GM19395 (cell line): ENCODE measurements around the gene DNAJC13.

ENCODE experiments used
- ATAC-seq: cut with Tn5 transposase; IDR thresholded peaks from one replicate; pipeline ENCODE4 v1.9.1; 2021; ENCODE audit warnings: mild to moderate bottlenecking, moderate library complexity; ENCODE audit not compliant: unreplicated experiment

Gene DNAJC13

DNA sequence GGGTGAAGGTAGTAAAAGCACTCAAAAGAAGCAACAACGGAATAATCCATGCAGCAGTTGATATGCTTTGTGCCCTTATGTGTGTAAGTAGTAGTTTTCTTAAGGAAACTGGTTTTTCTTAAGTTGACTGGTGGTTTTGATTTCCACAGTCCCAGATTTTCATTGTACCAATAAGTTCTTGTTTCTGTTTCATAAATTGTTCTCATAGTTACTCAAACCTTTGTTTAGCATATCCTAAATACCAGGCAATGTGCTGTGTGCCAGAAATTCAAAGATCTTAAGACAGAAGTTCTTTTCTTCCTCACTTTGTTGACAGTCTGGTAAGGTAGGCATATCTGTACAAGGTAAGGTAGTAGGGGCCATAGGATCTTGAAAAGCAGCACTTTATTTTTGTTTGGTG, 40.0 kb downstream of the DNAJC13 start:
- no peak for ATAC-seq

DNA sequence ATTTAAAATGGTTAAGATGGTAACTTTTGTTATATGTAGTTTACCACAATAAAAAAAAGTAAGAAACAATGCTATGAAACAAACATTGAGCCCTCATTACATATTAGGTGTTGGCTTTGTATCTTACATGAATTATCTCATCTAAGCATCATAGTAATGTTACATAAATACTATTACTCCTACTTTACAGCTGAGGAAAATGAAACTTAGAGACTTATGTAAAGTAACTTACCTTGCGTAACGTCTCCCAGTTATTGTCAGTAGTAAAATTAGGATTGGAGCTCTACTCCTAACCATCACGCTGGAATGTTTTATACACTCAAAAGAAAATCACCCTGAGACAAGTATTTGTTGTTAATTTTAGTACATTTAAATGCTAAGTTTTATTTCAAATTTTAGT, 42.2 kb downstream of the DNAJC13 start:
- ATAC-seq: no peak

DNA sequence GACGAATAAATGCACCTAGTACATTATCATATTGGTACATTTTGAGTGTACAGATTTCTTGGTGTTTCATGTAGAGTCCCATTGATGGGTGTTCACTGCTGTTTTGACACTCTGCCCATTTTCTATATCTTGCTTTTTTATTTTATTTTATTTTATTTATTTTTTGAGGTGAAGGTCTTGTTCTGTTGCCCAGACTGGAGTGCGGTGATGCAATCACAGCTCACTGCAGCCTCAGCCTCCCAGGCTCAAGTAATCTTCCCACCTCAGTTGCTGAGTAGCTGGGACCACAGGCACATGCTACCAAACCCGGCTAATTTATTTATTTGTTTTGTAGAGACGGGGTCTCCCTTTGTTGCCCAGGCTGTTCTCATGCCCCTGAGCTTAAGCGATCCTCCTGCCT, 44.2 kb downstream of the DNAJC13 start:
- no peak for ATAC-seq

GRCh38 chr3:132464066-132464465, 46.8 kb downstream of the DNAJC13 start:
- ATAC-seq: no peak

DNA sequence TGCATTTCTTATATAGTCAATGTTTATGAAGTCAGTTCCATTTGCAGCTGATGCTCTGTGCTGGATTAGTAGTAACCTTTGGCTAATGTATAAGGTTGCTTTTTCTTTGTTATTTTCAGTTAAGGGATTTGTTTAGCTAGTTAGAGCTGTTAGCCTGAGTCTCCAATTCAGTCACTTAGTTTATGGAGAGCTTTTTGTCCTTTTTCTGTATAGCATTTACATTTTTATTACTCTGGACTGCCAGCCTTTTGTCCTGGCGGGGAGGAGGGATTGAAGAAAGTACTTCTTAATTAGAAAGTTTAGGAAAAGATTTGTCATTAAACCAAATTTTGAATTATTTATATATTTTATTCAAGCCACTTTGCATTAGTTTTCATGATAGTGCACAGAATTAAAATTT, 52.0 kb downstream of the DNAJC13 start:
- no peak for ATAC-seq

- ATAC-seq: no peak
Measured at GRCh38 chr3:132486099-132486498, 68.8 kb downstream of the DNAJC13 start.

DNA sequence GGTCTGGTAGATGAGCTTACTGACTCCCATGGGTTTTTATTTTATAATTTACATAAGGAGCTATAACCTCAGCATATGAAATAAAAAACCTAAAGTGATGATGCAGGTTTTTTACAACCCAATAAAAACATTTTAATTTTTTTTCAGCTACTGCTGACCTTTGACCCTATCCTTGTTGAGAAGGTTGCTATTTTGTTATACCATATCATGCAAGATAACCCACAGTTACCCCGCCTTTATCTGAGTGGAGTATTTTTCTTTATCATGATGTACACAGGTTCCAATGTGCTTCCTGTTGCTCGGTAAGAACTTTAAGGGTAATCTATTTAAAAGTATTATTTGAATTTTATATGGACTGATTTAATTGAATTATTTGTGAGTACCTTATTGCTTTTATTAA, 70.8 kb downstream of the DNAJC13 start:
- ATAC-seq: no peak

- ATAC-seq: no peak
Measured at GRCh38 chr3:132499071-132499470, 81.8 kb downstream of the DNAJC13 start.

- ATAC-seq: no peak
Measured at GRCh38 chr3:132503559-132503958, 86.3 kb downstream of the DNAJC13 start.

DNA sequence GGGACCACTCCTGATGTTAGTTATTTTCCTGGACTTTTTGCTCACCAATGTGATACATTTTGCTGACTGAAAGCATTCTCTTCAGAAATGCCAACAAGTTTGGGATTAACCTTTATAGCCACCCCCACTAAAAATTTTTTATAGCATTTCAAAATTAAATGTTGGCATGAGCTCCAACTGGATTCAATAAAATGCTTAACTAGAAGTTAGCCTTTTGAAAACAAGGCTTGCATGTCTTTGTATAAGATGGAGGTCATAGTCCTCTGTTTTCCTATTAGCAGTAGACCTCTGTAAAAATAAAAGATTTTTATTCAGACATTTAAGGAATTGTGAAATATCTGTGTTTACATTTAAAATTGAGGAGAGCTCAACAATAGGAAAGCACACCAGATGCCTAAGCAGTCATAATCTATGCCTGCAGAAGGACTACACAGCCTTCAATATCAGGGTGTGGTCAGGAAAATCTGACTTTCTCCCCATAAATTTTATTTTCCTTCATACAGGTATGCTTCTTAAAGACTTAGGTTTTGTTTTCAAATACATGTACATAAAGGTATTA, 87.2 kb downstream of the DNAJC13 start:
- no peak for ATAC-seq

DNA sequence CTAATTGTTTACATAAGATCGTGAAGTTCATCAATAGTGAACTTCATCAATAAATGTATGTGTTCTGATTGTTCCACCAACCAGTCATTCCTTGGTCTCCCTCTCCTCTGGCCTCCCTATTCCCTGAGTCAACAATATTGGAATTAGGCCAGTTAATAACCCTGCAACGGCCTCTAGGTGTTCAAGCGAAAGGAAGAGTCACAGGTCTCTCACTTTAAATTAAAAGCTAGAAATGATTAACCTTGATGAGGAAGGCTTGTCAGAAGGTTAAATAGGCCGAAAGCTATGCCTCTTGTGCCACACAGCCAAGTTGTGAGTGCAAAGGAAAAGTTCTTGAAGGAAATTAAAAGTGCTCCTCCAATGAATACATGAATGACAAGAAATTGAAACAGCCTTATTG, 90.4 kb downstream of the DNAJC13 start:
- ATAC-seq: no peak

GRCh38 chr3:132509096-132509495, 91.8 kb downstream of the DNAJC13 start:
- ATAC-seq: no peak

DNA sequence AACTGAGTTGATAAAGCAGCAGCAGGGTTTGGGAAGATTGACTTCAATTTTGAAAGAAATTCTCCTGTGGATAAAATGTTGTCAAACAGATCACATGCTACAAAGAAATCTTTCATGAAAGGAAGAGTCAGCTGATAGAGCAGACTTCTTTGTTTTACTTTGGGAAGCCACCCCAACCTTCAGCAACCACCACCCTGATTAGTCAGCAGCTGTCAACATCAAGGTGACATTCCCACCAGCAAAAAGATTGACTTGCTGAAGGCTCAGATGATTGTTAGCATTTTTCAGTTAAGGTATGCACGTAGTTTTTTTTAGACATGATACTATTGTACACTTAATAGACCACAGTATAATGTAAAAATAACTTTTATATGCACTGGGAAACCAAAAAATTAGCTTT, 92.2 kb downstream of the DNAJC13 start:
- ATAC-seq: no peak

GRCh38 chr3:132513057-132513456, 95.8 kb downstream of the DNAJC13 start:
- no peak for ATAC-seq

- ATAC-seq: no peak
Measured at GRCh38 chr3:132517311-132517710, 100.0 kb downstream of the DNAJC13 start.

DNA sequence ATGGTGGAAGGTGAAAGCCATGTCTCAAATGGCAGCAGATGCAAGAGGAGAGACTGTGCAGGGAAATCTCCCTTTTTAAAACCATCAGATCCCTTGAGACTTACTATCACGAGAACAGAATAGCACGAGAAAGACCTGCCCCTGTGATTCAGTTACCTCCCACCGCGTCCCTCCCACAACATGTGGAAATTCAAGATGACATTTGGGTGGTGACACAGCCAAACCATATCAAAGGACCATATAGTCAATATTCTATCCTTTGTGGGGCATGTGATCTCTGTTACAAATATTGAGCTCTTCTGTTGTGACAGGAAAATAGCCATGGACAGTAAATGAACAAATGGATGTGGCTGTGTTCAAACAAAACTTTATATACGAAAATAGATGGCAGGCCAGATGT, 102.6 kb downstream of the DNAJC13 start:
- ATAC-seq: no peak

DNA sequence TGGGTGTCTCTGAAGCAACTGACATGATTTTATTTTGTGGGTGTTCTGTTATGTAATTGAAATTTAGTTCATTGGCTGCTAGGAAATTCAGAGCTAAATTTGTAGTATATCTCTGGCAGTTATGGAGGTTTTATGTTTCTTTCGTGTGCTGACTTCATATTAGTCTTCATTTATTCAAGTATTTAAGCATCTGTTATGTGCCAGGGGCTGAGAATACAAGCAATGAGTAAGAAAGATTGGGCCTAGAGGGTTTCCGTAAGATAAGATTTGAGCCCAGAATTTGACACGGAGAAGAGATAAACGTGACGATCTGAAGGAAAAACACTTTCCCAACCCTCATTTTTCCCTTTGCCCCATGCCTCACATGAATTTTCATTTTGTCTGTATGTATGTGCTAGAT, 104.6 kb downstream of the DNAJC13 start:
- no peak for ATAC-seq

DNA sequence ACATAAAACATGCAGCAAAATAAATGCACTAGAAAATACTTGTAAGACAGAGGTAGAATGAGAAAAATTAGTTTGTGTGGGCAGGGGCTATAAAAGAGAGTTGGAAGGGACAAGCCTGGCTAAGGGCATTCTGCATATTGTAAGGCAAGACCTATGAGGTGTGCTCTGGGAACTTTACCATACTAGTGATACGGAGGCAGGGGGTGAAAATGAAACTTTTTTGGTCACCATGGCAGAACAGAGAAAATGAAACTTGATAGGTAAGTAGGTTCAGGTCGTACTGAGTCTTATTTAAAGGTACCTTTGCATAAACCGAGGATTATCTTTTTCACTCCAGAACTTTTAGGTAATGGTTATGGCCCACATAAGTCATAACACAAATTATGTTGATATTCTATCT, 105.1 kb downstream of the DNAJC13 start:
- peak; percentile 91 for ATAC-seq

- no peak for ATAC-seq
Measured at GRCh38 chr3:132530624-132531023, 113.3 kb downstream of the DNAJC13 start.

GRCh38 chr3:132535575-132536441, 118.5 kb downstream of the DNAJC13 start:
- ATAC-seq: peak; percentile 63

DNA sequence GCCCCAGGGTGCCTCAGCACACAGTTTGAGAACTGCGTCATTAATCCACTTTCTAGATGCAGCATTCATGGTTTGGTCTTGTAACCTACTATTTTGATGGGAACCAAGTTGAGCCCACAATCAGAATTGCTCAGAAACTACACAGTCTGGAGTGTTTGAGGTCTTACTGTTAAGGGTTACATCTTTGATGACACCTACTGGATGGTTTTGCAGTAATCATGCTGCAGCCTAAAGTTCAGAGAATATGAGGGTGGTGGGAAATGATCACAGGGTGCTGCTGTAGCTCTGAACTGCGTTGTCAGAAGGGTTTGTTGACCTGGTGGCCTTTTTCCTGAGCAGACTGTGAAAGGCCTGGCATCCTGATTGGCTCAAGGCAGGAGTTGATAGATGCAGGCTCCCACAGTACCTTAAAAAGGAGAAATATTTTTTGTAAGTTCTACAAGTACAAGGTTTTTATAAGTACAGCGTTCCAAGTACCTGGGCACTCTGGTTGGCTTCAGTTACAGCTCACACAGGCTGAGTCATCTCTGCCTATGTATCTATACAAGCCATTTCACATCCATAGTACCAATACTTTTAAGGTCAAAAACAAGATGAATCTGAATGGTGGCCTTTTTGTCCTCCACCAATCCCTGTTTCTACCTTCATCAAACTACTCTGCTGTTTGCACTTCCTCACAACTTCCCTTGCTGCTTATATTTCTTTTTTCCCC, 119.3 kb downstream of the DNAJC13 start:
- ATAC-seq: peak; percentile 17

DNA sequence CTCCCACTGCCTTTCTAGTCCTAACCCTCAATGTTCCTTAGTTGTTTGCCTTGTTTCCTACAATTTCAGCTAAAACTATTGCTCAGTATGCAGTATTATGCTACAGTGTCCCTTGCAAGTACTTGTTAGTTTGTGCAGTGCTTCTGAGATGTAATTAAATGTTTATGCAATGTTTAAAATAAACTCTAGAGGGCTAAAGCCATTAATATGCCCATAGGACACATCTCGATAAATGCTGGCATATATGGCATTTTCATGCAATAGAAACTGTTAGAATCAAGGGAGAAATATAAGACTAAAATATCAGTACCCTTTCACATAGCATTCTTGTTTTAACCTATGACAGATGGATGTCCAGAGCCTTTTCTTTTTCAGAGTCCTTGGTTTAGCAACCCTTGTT, 120.0 kb downstream of the DNAJC13 start:
- ATAC-seq: no peak
